ENCODE data around the gene BHLHE23. TPM values are rescaled to one million over a fixed set of nuclear protein-coding genes. Genes with fewer than 3 reads are reported as not detected.

Gene BHLHE23
- total RNA-seq, 1 experiment from 2014 or later: not detected

- intact Hi-C loops (cut with micrococcal nuclease; ENCODE audit: unreplicated experiment): no loop called here
- H3K36me3 Mint-ChIP-seq (ENCODE audit: insufficient read depth, unreplicated experiment): peaks cover 4% of the 10 kb centered on the region
- H3K27me3 Mint-ChIP-seq (ENCODE audit: unreplicated experiment): peaks cover 42% of the 10 kb centered on the region
- H3K4me1 Mint-ChIP-seq (ENCODE audit: low read depth, unreplicated experiment): peaks cover 14% of the 10 kb centered on the region
- BruUV-seq (replicated peaks): no TSS peak
- CTCF ChIA-PET: interaction anchor here (0.6 to 1.6 kb wide), 5 partner anchors 16 to 328 kb away, joined by 4 to 10 read pairs (median 4); no protein-coding TSS in a partner anchor
- no peak overlapping the region for H3K27ac Mint-ChIP-seq (ENCODE audit: unreplicated experiment)
- no peak overlapping the region for H3K4me3 Mint-ChIP-seq (ENCODE audit: low read depth, unreplicated experiment)
- DNase-seq: no peak
- TF ChIP-seq CTCF (IDR thresholded peaks at IDR 0.05; ENCODE audit: unreplicated experiment): no peak
- H3K9me3 Mint-ChIP-seq (ENCODE audit: low read depth, unreplicated experiment): no peaks in the 10 kb centered on the region
These were observed 36.2 kb downstream of the BHLHE23 start for GRCh38 chr20:62970307-62971210.

GRCh38 chr20:62969939-62970306 lies 36.8 kb downstream of the BHLHE23 start:
- Mint-ChIP-seq H3K9me3 (ENCODE audit: low read depth, unreplicated experiment) (no peaks in the 10 kb centered on the region), H3K4me1 (ENCODE audit: low read depth, unreplicated experiment) (peaks cover 14% of the 10 kb centered on the region), H3K27me3 (ENCODE audit: unreplicated experiment) (peaks cover 40% of the 10 kb centered on the region), H3K27ac (ENCODE audit: unreplicated experiment) (no peak overlapping the region), H3K4me3 (ENCODE audit: low read depth, unreplicated experiment) (no peak overlapping the region), H3K36me3 (ENCODE audit: insufficient read depth, unreplicated experiment) (peaks cover 4% of the 10 kb centered on the region)
- BruUV-seq (replicated peaks): no TSS peak
- TF ChIP-seq CTCF (IDR thresholded peaks at IDR 0.05; ENCODE audit: unreplicated experiment): no peak
- CTCF ChIA-PET: interaction anchor here (0.8 to 1.6 kb wide), 4 partner anchors 16 to 94 kb away, joined by 3 to 5 read pairs (median 4); no protein-coding TSS in a partner anchor
- intact Hi-C loops (cut with micrococcal nuclease; ENCODE audit: unreplicated experiment): no loop called here
- no peak for DNase-seq

GRCh38 chr20:62969179-62969760 lies 37.5 kb downstream of the BHLHE23 start:
- no TSS peak for BruUV-seq (replicated peaks)
- Mint-ChIP-seq H3K27ac (ENCODE audit: unreplicated experiment) (no peak overlapping the region), H3K36me3 (ENCODE audit: insufficient read depth, unreplicated experiment) (peaks cover 4% of the 10 kb centered on the region), H3K9me3 (ENCODE audit: low read depth, unreplicated experiment) (no peaks in the 10 kb centered on the region), H3K4me1 (ENCODE audit: low read depth, unreplicated experiment) (peaks cover 14% of the 10 kb centered on the region), H3K27me3 (ENCODE audit: unreplicated experiment) (peaks cover 33% of the 10 kb centered on the region), H3K4me3 (ENCODE audit: low read depth, unreplicated experiment) (no peak overlapping the region)
- no peak for DNase-seq
- intact Hi-C loops (cut with micrococcal nuclease; ENCODE audit: unreplicated experiment): no loop called here
- CTCF ChIA-PET: interaction anchor here (0.8 to 1.1 kb wide), 2 partner anchors 26 to 94 kb away, joined by 3 to 4 read pairs; no protein-coding TSS in a partner anchor
- TF ChIP-seq CTCF (IDR thresholded peaks at IDR 0.05; ENCODE audit: unreplicated experiment): no peak

GRCh38 chr20:62968378-62969178 lies 38.2 kb downstream of the BHLHE23 start:
- intact Hi-C loops (cut with micrococcal nuclease; ENCODE audit: unreplicated experiment): no loop called here
- no peak overlapping the region for H3K4me3 Mint-ChIP-seq (ENCODE audit: low read depth, unreplicated experiment)
- BruUV-seq (replicated peaks): no TSS peak
- H3K9me3 Mint-ChIP-seq (ENCODE audit: low read depth, unreplicated experiment): no peaks in the 10 kb centered on the region
- no peak for TF ChIP-seq CTCF (IDR thresholded peaks at IDR 0.05; ENCODE audit: unreplicated experiment)
- peaks cover 6% of the 10 kb centered on the region for H3K36me3 Mint-ChIP-seq (ENCODE audit: insufficient read depth, unreplicated experiment)
- CTCF ChIA-PET: no interaction called here
- H3K27ac Mint-ChIP-seq (ENCODE audit: unreplicated experiment): no peak overlapping the region
- peaks cover 26% of the 10 kb centered on the region for H3K27me3 Mint-ChIP-seq (ENCODE audit: unreplicated experiment)
- DNase-seq: no peak
- peaks cover 14% of the 10 kb centered on the region for H3K4me1 Mint-ChIP-seq (ENCODE audit: low read depth, unreplicated experiment)
